Fibroblast of pulmonary artery (primary cell): ENCODE measurements around the gene AFF3.

Experiments
- DNase-seq: peaks from one replicate; pipeline ENCODE4 v3.0.0-alpha.2; 2010; ENCODE audit warnings: low read depth
- H3K4me3 ChIP-seq: replicated peaks from 2 replicates; pipeline ENCODE4 v1.5.1; 2011; ENCODE audit warnings: low read depth, mild to moderate bottlenecking, control low read depth, low read length, moderate library complexity
- CTCF ChIP-seq: IDR thresholded peaks from 2 replicates; pipeline ENCODE4 v1.5.1; 2011; ENCODE audit warnings: mild to moderate bottlenecking, control low read depth, low read length, inconsistent platforms; ENCODE audit errors: missing control alignments

Gene AFF3

DNA sequence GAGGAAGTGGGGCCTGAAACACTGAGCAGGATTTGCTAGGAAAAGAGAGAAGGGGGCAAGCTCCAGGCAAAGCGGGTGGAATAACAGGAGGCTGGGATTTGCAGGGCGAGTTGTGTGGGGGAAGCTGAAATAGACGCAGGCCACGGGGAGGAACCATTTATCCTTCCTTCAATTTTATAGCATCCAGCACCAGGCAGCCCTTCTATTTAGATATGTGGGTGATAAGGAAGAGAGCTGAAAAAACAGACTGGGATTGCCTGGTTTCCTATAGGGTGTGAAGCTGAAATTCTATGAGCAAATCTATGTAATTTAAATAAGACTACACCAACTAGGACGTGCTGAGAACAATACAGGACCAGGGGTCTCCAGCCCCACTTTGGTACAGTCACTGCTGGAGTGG is 520.6 kb downstream of the AFF3 start:
- no peak for DNase-seq
- no peak for TF ChIP-seq CTCF
- no peak overlapping the region for H3K4me3 ChIP-seq

DNA sequence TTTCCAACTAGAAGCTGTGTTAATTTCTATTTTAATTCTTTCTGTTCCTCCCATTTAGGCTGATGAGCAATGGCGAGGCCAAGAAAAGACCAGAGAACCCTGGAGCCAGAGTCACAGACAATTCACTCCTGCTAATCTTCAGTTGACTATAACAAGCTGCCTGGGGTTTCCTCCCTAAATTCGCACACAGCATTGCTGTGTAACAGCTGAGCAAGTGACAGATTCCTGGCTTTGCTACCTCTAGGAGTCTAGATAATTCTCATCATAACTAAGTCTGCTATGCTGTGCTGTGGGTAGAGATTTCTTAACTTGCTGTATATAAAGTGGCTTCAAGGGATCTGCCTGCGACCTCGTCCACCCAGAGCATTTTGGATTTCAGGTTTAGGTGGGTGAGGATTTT is 521.3 kb downstream of the AFF3 start:
- DNase-seq: no peak
- TF ChIP-seq CTCF: no peak
- no peak overlapping the region for H3K4me3 ChIP-seq

DNA sequence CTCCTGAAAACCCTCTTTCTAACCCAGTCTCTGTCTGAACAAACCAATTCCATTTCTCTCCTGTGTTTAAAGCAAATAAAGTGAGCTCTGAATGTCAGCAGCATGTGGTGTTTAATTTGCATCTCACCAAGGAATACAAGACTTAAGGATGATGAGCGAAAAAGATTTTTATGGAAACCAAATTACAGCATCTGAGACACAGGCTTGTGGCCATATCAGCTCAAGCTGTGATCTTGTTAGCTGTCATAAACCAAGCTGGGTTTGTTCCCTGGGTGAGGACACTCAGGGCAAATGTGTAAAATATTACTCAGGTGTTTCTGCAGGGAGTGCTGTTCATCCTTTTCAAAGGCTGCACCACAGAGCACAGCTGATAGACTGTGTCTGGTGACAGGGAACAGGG is 523.2 kb downstream of the AFF3 start:
- no peak for TF ChIP-seq CTCF
- no peak for DNase-seq
- no peak overlapping the region for H3K4me3 ChIP-seq

DNA sequence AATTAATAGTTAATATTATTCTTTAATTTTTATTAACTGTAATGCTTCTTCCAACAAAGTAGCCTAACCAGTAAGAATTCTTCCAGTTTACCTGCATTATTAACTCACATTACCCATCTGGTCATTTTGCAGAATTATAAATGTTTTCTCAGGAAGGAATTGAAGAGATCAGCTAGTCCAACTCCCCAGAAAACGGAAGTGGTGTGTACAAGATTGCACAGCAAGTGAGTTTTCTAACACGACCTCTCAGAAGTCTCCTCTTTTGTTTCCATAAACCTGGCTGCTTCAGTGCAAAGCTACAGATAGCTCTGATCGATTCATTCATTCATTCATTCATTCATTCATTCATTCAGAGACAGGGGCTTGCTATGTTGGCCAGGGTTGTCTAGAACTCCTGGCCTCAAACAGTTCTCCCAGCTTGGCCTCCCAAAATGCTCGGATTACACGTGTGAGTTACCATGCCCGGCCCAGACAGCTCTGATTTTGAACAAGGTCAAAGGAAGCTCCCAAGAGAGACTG is 523.8 kb downstream of the AFF3 start:
- no peak for DNase-seq
- no peak for TF ChIP-seq CTCF

GRCh38 chr2:99617811-99618210 is 524.6 kb downstream of the AFF3 start:
- H3K4me3 ChIP-seq: no peak overlapping the region
- DNase-seq: no peak
- TF ChIP-seq CTCF: no peak

More for the DNA sequence above, 523.8 kb downstream of the AFF3 start:
- H3K4me3 ChIP-seq: no peak overlapping the region

GRCh38 chr2:99615247-99615771 is 527.1 kb downstream of the AFF3 start:
- no peak for DNase-seq
- no peak overlapping the region for H3K4me3 ChIP-seq

More at GRCh38 chr2:99615247-99615771, 527.1 kb downstream of the AFF3 start:
- TF ChIP-seq CTCF: no peak
